ENCODE data around the gene ANTXR1. TPM values are rescaled to one million over a fixed set of nuclear protein-coding genes. Genes with fewer than 3 reads are reported as not detected.

Gene ANTXR1
- total and polyA plus RNA-seq, 5 donors = 13.8 to 49.4 (median 36.7) TPM

DNA sequence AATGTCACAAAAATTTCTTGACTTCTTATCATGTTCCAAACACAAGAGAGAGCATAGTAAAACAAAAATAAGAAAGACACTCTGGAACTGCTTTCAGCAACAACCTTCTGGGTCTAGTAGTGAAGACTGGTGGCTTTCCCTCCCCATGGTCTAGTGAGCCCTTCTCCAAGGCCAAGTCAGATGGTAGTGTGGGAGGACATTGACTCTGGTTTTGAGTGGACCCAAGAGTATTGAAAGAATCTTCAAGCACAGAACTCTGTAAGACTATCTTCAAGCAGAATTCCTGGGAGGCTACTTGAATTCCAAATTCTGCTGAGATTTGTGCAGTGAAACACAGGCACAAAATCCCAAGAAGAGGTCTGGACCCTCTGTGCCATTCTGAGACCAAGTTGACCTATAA is 21.1 kb downstream of the ANTXR1 start:
- Histone ChIP-seq H3K4me1 (ENCODE audit: control insufficient read depth, insufficient read depth, low read length) (peaks cover 3% of the 10 kb centered on the region), H3K9me3 (ENCODE audit: control insufficient read depth, low read length) (no peaks in the 10 kb centered on the region), H3K27me3 (ENCODE audit: control insufficient read depth, insufficient read depth) (no peaks in the 10 kb centered on the region), H3K27ac (ENCODE audit: low read length) (peak overlapping the region; percentile 82), H3K4me3 (ENCODE audit: low read length) (no peak overlapping the region)
- intact Hi-C loops (cut with DNase I) = loop anchor here in 1 of 4 donors (5.0 kb wide), 1 partner anchor 273 kb away; no protein-coding TSS in a partner anchor
- DNase-seq = no peak
- ATAC-seq = peak in 1 of 2 donors; percentile 11

DNA sequence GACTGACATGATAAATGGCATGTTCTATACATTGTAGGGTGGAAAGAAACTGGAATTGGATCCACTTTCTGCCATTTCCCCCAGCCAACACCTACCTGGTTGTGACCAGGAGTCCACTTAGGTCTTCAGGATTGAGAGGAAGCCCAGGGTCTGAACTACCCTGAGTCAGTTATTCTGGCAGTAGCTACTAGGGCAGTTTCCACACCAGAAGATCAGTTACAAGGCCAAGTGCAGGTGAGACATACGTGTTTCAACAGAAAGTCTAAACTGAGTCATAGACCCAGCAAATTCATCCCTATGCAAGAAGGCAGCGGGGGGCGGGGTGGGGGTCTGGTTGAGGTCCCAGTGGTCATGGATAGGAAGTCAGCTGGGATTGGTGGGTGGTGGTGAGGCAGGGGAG is 21.9 kb downstream of the ANTXR1 start:
- Histone ChIP-seq H3K27ac (ENCODE audit: low read length) (no peak overlapping the region), H3K4me1 (ENCODE audit: control insufficient read depth, insufficient read depth, low read length) (peaks cover 3% of the 10 kb centered on the region), H3K27me3 (ENCODE audit: control insufficient read depth, insufficient read depth) (no peaks in the 10 kb centered on the region), H3K4me3 (ENCODE audit: low read length) (no peak overlapping the region), H3K9me3 (ENCODE audit: control insufficient read depth, low read length) (no peaks in the 10 kb centered on the region)
- 94% methylated on average over 3 of the region's 3 CpGs for WGBS
- ATAC-seq = no peak
- DNase-seq = no peak
- intact Hi-C loops (cut with DNase I) = loop anchor here in 1 of 4 donors (5.0 kb wide), 1 partner anchor 272 kb away; no protein-coding TSS in a partner anchor

DNA sequence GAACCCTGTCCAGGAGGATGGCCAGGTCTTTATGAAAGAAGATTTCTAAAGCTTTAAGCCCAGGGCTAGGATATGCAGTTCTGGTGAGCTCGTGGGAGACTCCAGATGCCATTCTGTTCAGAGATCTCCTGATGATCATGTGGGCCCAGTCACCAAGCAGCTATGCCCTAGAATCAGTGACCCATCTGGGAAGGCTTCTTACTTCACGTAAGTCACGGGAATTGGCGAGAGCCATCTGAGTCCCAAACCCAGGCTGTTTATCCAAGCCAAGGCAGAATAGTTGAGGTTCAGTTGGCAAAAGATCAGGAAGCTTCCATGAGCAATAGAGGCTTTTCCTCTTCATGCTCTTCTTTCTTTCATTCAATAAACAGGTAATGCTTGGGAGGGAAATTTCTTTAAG is 23.9 kb downstream of the ANTXR1 start:
- 87% methylated on average over 4 of the region's 4 CpGs for WGBS
- Histone ChIP-seq H3K27me3 (ENCODE audit: control insufficient read depth, insufficient read depth) (no peaks in the 10 kb centered on the region), H3K4me1 (ENCODE audit: control insufficient read depth, insufficient read depth, low read length) (peaks cover 7% of the 10 kb centered on the region), H3K4me3 (ENCODE audit: low read length) (no peak overlapping the region), H3K27ac (ENCODE audit: low read length) (no peak overlapping the region), H3K9me3 (ENCODE audit: control insufficient read depth, low read length) (no peaks in the 10 kb centered on the region)
- intact Hi-C loops (cut with DNase I) = no loop called here
- ATAC-seq (no peak), DNase-seq (no peak)

DNA sequence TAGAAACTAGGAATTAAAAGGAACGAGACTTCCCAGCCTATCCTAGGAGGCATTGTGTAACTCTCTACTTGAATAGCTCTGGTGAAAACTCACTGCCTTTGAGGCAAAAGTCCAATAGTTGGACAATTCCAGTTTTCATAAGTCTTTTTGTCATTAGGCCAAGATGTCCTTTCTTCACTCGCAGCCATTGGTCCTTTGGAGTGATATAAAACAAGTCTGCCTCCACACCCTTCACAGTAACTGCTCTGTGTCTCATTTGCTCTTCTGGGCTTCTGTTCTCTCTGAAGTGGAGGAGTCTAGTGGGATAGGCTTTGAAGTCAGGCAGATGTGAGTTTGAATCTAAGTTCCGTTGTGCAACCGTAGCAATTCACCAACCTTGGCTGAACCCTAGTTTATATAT is 28.2 kb downstream of the ANTXR1 start:
- DNase-seq (no peak), ATAC-seq (peak; percentile 90 to 91)
- H3K27me3 ChIP-seq (ENCODE audit: control insufficient read depth, insufficient read depth) = no peaks in the 10 kb centered on the region
- intact Hi-C loops (cut with DNase I) = no loop called here
- peaks cover 4% of the 10 kb centered on the region for H3K4me1 ChIP-seq (ENCODE audit: control insufficient read depth, insufficient read depth, low read length)
- peak overlapping the region; percentile 23 for H3K27ac ChIP-seq (ENCODE audit: low read length)
- WGBS = 64% methylated on average over 4 of the region's 4 CpGs
- H3K4me3 ChIP-seq (ENCODE audit: low read length) = no peak overlapping the region
- no peaks in the 10 kb centered on the region for H3K9me3 ChIP-seq (ENCODE audit: control insufficient read depth, low read length)

DNA sequence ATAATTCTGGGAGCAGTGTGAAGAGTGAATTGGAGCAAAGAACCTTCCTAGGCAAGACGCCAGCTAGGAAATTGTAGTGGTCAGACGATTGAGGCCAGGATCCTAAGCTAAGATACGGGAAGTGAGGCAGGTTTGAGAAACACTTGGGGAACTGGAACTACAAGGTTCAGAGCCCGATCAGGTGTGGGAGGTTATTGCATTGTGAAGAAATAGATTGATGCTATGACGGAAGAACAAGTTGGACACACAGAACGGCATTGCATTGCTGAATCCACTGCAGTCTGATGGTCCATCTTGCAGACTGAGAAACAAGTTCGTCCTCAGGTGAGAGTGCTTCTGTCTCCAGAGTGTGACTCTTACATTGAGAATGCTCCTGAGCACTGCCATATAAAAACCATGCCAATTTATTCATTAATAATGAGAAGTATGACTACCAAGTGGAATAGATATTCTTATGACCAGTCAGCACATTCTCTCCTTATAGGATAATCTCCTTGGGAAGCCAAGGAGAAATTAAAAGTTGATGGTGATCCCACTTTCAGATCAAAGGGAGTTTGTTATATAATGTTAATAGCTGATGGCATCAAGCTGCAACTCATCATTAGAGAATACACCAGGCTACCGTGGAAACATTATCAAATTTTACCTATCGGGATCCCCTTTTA is 30.9 kb downstream of the ANTXR1 start:
- WGBS = 84% methylated on average over 9 of the region's 9 CpGs

DNA sequence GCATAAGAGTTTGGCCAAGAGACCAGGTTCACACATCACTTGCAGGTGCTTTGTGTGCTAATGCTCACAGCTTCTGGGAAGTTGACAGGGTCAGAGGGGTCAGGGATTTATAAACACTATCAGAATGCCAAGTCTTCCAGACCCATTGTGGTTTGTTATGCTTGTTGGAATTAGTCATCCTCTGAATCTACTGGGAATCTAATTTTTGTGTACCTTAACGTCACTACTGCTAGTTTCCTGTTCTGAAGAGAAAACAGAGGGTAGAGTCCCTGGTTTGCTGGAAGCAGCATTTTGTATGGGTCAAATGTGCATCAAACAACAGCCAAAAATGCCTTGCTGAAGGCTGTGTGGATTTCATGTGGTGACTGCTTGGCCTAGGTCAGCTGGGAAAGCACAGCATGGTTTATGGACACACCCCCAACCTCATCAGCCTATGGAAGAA is 33.3 kb downstream of the ANTXR1 start:
- H3K4me1 ChIP-seq (ENCODE audit: control insufficient read depth, insufficient read depth, low read length) = peaks cover 4% of the 10 kb centered on the region
- no peak overlapping the region for H3K27ac ChIP-seq (ENCODE audit: low read length)
- DNase-seq = no peak
- 50% methylated on average over 1 of the region's 1 CpG for WGBS
- intact Hi-C loops (cut with DNase I) = no loop called here
- ATAC-seq = peak; percentile 48 to 53
- no peaks in the 10 kb centered on the region for H3K27me3 ChIP-seq (ENCODE audit: control insufficient read depth, insufficient read depth)
- no peaks in the 10 kb centered on the region for H3K9me3 ChIP-seq (ENCODE audit: control insufficient read depth, low read length)
- H3K4me3 ChIP-seq (ENCODE audit: low read length) = no peak overlapping the region

More for the DNA sequence above, 30.9 kb downstream of the ANTXR1 start:
- no peaks in the 10 kb centered on the region for H3K9me3 ChIP-seq (ENCODE audit: control insufficient read depth, low read length)
- H3K4me3 ChIP-seq (ENCODE audit: low read length) = no peak overlapping the region
- ATAC-seq (no peak), DNase-seq (no peak)
- no peaks in the 10 kb centered on the region for H3K27me3 ChIP-seq (ENCODE audit: control insufficient read depth, insufficient read depth)
- peaks cover 4% of the 10 kb centered on the region for H3K4me1 ChIP-seq (ENCODE audit: control insufficient read depth, insufficient read depth, low read length)
- no peak overlapping the region for H3K27ac ChIP-seq (ENCODE audit: low read length)
- intact Hi-C loops (cut with DNase I) = no loop called here

DNA sequence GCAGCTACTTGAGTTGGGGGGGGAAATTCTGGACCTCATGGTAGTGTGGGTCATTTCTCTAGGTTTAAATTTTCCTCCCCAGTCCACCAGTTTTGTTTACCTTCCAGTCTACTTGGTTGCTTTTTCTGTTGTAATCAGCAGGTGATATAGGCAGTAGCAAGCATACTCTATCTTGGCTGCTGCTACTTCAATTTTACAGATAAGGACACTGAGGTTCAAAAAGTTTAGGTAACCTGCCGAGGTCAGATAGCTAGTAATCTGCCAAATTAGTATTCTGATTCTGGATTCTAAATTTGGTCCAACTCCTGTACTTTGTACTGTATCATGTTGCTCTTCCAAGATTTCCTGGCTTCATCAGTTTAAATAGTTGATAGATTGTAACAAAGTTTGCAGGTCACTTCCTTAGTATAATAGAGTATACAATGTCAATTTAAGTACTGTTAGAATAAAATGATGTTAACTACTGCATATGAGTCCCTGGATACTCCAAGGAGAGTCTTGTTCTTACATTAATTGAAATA is 34.7 kb downstream of the ANTXR1 start:
- WGBS = 45% methylated on average over 1 of the region's 1 CpG
- Histone ChIP-seq H3K4me1 (ENCODE audit: control insufficient read depth, insufficient read depth, low read length) (no peaks in the 10 kb centered on the region), H3K27ac (ENCODE audit: low read length) (no peak overlapping the region)

DNA sequence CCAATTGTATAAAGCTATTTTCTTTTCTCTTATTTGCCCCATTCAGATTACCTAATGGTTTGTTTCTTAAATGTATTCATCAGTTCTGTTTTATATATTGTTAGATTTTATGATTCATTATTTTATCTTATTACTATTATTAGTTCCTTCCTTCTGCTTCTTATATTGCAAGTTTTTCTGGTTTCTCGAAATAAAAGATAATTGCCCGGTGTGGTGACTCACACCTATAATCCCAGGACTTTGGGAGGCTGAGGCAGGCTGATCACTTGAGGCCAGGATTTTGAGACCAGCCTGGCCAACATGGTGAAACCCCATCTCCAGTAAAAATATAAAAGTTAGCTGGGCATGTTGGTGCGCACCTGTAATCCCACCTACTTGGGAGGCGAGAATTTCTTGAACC is 37.8 kb downstream of the ANTXR1 start:
- intact Hi-C loops (cut with DNase I) = no loop called here
- Histone ChIP-seq H3K4me1 (ENCODE audit: control insufficient read depth, insufficient read depth, low read length) (no peaks in the 10 kb centered on the region), H3K27ac (ENCODE audit: low read length) (no peak overlapping the region), H3K27me3 (ENCODE audit: control insufficient read depth, insufficient read depth) (no peaks in the 10 kb centered on the region), H3K4me3 (ENCODE audit: low read length) (no peak overlapping the region), H3K9me3 (ENCODE audit: control insufficient read depth, low read length) (no peaks in the 10 kb centered on the region)
- ATAC-seq (no peak), DNase-seq (no peak)
- WGBS = 87% methylated on average over 4 of the region's 4 CpGs

More for the DNA sequence above, 34.7 kb downstream of the ANTXR1 start:
- no peak for ATAC-seq
- no peaks in the 10 kb centered on the region for H3K9me3 ChIP-seq (ENCODE audit: control insufficient read depth, low read length)
- DNase-seq = no peak
- H3K4me3 ChIP-seq (ENCODE audit: low read length) = no peak overlapping the region
- intact Hi-C loops (cut with DNase I) = no loop called here
- no peaks in the 10 kb centered on the region for H3K27me3 ChIP-seq (ENCODE audit: control insufficient read depth, insufficient read depth)

DNA sequence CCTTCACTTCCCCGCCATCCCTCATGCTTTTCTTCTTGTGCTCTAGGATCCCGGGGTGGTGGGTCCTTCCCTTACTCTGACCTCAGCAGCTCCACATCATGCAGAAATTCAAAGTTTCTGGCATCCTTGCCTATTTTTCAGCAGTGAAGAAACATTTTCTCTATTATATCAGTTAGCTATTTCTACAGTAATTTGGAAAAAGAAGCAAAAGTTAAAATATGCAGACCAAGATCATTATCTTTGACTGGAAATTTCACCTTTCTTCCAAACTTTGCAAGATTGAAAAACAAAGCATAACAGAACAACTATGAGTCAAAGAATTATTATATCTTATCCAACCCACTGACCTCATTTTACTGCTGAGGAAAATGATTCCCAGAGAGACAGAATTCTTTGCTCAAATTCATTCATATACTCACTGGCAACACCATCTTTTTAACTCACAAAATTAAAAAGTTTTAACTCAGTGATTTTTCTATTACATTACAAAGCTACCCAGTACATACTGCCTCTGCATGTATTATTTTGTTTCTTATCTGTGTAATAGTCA is 40.5 kb downstream of the ANTXR1 start:
- WGBS = 73% methylated on average over 2 of the region's 2 CpGs
- H3K27me3 ChIP-seq (ENCODE audit: control insufficient read depth, insufficient read depth) = no peaks in the 10 kb centered on the region
- intact Hi-C loops (cut with DNase I) = no loop called here

DNA sequence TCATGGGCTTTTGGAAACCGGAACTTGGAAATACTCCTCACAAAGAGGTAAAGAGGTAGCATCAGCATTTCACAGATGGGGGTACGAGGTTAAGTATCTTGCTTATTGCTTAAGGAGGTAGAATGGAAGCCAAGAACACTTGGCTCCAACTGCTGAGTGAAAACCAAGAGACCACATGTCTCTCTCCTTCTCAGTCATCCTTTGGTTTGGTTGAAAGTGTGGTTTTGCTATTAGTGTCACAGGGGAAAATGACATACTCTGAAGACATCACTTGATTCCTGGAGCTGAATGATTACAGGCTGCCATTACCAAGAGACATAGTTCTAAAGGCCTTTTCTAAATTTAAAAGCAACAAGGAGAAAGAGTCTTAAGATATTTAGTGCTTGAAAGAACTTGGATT is 41.5 kb downstream of the ANTXR1 start:
- Histone ChIP-seq H3K9me3 (ENCODE audit: control insufficient read depth, low read length) (no peaks in the 10 kb centered on the region), H3K27ac (ENCODE audit: low read length) (no peak overlapping the region), H3K4me1 (ENCODE audit: control insufficient read depth, insufficient read depth, low read length) (no peaks in the 10 kb centered on the region), H3K4me3 (ENCODE audit: low read length) (no peak overlapping the region), H3K27me3 (ENCODE audit: control insufficient read depth, insufficient read depth) (no peaks in the 10 kb centered on the region)
- ATAC-seq (peak; percentile 67 to 74), DNase-seq (no peak)
- 80% methylated on average over 2 of the region's 2 CpGs for WGBS
- intact Hi-C loops (cut with DNase I) = no loop called here

More for the DNA sequence above, 40.5 kb downstream of the ANTXR1 start:
- Histone ChIP-seq H3K9me3 (ENCODE audit: control insufficient read depth, low read length) (no peaks in the 10 kb centered on the region), H3K4me3 (ENCODE audit: low read length) (no peak overlapping the region), H3K4me1 (ENCODE audit: control insufficient read depth, insufficient read depth, low read length) (no peaks in the 10 kb centered on the region), H3K27ac (ENCODE audit: low read length) (no peak overlapping the region)
- ATAC-seq = peak in 1 of 2 donors; percentile 36
- DNase-seq = peak in 1 of 3 donors; percentile 29

DNA sequence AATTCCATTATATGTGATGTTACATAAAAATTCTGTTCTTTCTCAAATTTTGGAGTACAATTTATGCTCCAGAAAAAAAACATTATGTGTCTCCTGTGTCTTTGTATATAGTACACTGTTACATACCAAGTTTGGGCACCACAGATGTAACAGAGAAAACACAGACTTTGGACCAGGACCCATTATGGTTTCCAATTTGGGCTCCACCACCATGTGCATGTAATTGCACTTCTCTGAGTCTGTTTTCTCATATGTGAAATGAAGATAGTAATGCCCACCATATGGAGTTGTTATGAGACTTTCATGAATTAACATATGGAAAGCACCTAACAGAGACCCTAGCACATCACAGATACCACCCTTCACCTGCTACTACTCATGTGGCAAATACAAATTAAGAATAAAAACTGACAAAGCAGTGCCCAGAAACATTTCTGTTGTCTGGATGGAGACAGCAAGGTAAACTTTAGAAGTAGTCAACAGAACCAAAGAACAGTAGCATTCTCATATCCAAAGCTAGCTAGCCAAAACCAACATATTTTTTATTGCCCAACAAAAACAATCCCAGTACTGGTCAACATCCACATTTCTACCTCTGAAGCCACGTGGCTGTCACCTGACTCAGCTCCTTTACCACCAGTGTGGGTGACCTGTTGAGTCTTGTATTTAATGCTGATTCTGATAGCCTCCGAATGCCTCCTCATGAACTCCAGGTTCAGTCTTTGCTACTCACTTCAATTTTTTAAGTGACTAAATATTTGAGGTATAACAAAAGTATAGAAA is 42.9 kb downstream of the ANTXR1 start:
- no peak for DNase-seq
- Histone ChIP-seq H3K27ac (ENCODE audit: low read length) (no peak overlapping the region), H3K4me1 (ENCODE audit: control insufficient read depth, insufficient read depth, low read length) (no peaks in the 10 kb centered on the region), H3K9me3 (ENCODE audit: control insufficient read depth, low read length) (no peaks in the 10 kb centered on the region), H3K27me3 (ENCODE audit: control insufficient read depth, insufficient read depth) (no peaks in the 10 kb centered on the region), H3K4me3 (ENCODE audit: low read length) (no peak overlapping the region)
- ATAC-seq = no peak
- intact Hi-C loops (cut with DNase I) = no loop called here
- 85% methylated on average over 2 of the region's 2 CpGs for WGBS
